GM12878 (cell line): Measurements from ENCODE around the gene TET1. TPM values are rescaled to one million over a fixed set of nuclear protein-coding genes. Genes with fewer than 3 reads are reported as not detected.

Source experiments
- ATAC-seq: fragments of 200-7000 bp; cut with Tn5 transposase; 3 replicates; pipeline ENCODE4 v1.9.1; 2020; ENCODE audit warnings: mild to moderate bottlenecking, moderate library complexity
- BruUV-seq: library from RNA; stranded (reverse); fragments of 400-500 nt; replicated peaks from 2 replicates; lab custom pipeline; 2021; lab: Mats Ljungman, UMichigan
- CTCF ChIA-PET: fragments of 300-600 bp; sonication (Branson Sonifier 250); formaldehyde crosslinking; extraction: SDS; loops from one replicate; lab custom pipeline; 2021; ENCODE audit warnings: inconsistent platforms; lab: Yijun Ruan, JAX
- POLR2A ChIA-PET: fragments of 350-600 bp; formaldehyde crosslinking; extraction: SDS; loops from one replicate; lab custom pipeline; 2021; ENCODE audit warnings: inconsistent platforms; lab: Charles Lee
- RAD21 ChIA-PET: fragments of 300-600 bp; sonication (Branson Sonifier 250); formaldehyde crosslinking; loops from one replicate; lab custom pipeline; 2023; ENCODE audit warnings: antibody characterized with exemption; ENCODE audit not compliant: unreplicated experiment; lab: Charles Lee
- SMC1A ChIA-PET: fragments of 300-600 bp; sonication (Branson Sonifier 250); formaldehyde crosslinking; loops from one replicate; lab custom pipeline; 2023; ENCODE audit not compliant: unreplicated experiment, uncharacterized antibody; lab: Charles Lee
- DNase-seq: peaks from one replicate; pipeline ENCODE4 v3.0.0-alpha.2; 2011; ENCODE audit warnings: low read depth, low spot score
- FAIRE-seq: peaks from 3 replicates; lab custom pipeline; 2011; peaks lifted over from hg19 to GRCh38; lab: Jason Lieb, UNC
- H2AFZ ChIP-seq: 2 replicates; pipeline ENCODE4 v1.6.0; 2011; ENCODE audit warnings: low read depth, low read length, control low read depth; ENCODE audit not compliant: control insufficient read depth
- H3K27ac ChIP-seq: 2 replicates; pipeline ENCODE4 v1.5.1; 2011; ENCODE audit warnings: control low read depth; ENCODE audit not compliant: control insufficient read depth, insufficient read depth
- H3K27me3 ChIP-seq, 2 experiments: replicated peaks in 1 of 2; 2 replicates each; pipeline versions ENCODE4 v1.6.0 to v1.6.1; 2011; ENCODE audit warnings: low read length in 1 of 2; ENCODE audit not compliant: control insufficient read depth in 2 of 2, insufficient read depth in 2 of 2
- H3K36me3 ChIP-seq, 2 experiments: 2 replicates each; pipeline ENCODE4 v1.5.1; 2011; ENCODE audit warnings: low read length in 1 of 2; ENCODE audit not compliant: control insufficient read depth in 2 of 2, insufficient read depth in 2 of 2
- H3K4me1 ChIP-seq: 2 replicates; pipeline ENCODE4 v1.6.1; 2011; ENCODE audit warnings: mild to moderate bottlenecking, low read length, moderate library complexity, mixed read lengths; ENCODE audit not compliant: control insufficient read depth, insufficient read depth
- H3K4me2 ChIP-seq: 2 replicates; pipeline ENCODE4 v1.6.0; 2011; ENCODE audit warnings: control low read depth; ENCODE audit not compliant: control insufficient read depth, insufficient read depth
- H3K4me3 ChIP-seq: fragments of 200-600 bp; sonication (generic); 2 replicates; pipeline ENCODE4 v1.5.1; 2016
- H3K79me2 ChIP-seq: 2 replicates; pipeline ENCODE4 v1.6.0; 2011; ENCODE audit warnings: low read length; ENCODE audit not compliant: control insufficient read depth, insufficient read depth
- H3K9ac ChIP-seq: 2 replicates; pipeline ENCODE4 v1.8.0; 2011; ENCODE audit warnings: low read length, control low read depth, mixed read lengths; ENCODE audit not compliant: control insufficient read depth, insufficient read depth
- H3K9me3 ChIP-seq: replicated peaks from 3 replicates; pipeline ENCODE4 v1.5.1; 2011; ENCODE audit warnings: mild to moderate bottlenecking, low read length; ENCODE audit not compliant: control insufficient read depth, insufficient read depth
- H4K20me1 ChIP-seq: 2 replicates; pipeline ENCODE4 v1.6.0; 2011; ENCODE audit not compliant: control insufficient read depth, insufficient read depth
- BHLHE40 ChIP-seq, 2 experiments: fragments of 450-650 bp in 1 of 2; IDR thresholded peaks; 2 replicates each; pipeline ENCODE4 v1.6.1; 2011 to 2017; ENCODE audit warnings: low read depth in 2 of 2, borderline replicate concordance in 1 of 2, improper control_type of control experiment in 1 of 2, low read length in 1 of 2, mild to moderate bottlenecking in 1 of 2
- CREB1 ChIP-seq: IDR thresholded peaks from 2 replicates; pipeline ENCODE4 v1.6.1; 2012; ENCODE audit warnings: low read depth, mild to moderate bottlenecking, inconsistent platforms
- JUNB ChIP-seq: IDR thresholded peaks from 2 replicates; pipeline ENCODE4 v1.6.1; 2016; ENCODE audit warnings: antibody characterized with exemption, mild to moderate bottlenecking
- MEF2B ChIP-seq: fragments of 450-650 bp; IDR thresholded peaks from 2 replicates; pipeline ENCODE4 v1.6.1; 2018; ENCODE audit warnings: mild to moderate bottlenecking, moderate library complexity; ENCODE audit not compliant: partially characterized antibody, poor library complexity, severe bottlenecking
- NKRF ChIP-seq: fragments of 450-650 bp; conservative IDR thresholded peaks from 2 replicates; pipeline ENCODE4 v1.6.1; 2017; ENCODE audit warnings: mild to moderate bottlenecking, moderate library complexity
- RUNX3 ChIP-seq: IDR thresholded peaks from 2 replicates; pipeline ENCODE4 v1.6.1; 2012; ENCODE audit warnings: low read length, inconsistent platforms
- SKIL ChIP-seq: fragments of 450-650 bp; IDR thresholded peaks from 2 replicates; pipeline ENCODE4 v1.6.1; 2017; ENCODE audit warnings: mild to moderate bottlenecking, low read depth, inconsistent platforms; ENCODE audit not compliant: poor library complexity, severe bottlenecking
- WGBS: methylation state at CpG from one replicate; pipeline ENCODE4 v1.1.6; 2016; ENCODE audit warnings: low lambda C conversion rate; ENCODE audit not compliant: insufficient replicate concordance, insufficient coverage; ENCODE audit errors: missing lambda C conversion rate; 5-methylcytosine and 5-hydroxymethylcytosine counted together
- in situ Hi-C: fragments of 300-500 bp; cut with MboI; formaldehyde crosslinking; loops from 9 replicates; pipeline ENCODE4 v1.14.3; 2018; ENCODE audit warnings: mixed read lengths
- intact Hi-C: fragments of 100-400 bp; cut with micrococcal nuclease; formaldehyde crosslinking; loops from one replicate; pipeline ENCODE4 v1.14.2; 2022; ENCODE audit not compliant: unreplicated experiment
- polyA plus RNA-seq, 11 experiments: library from polyadenylated mRNA; depleted of rRNA in 4 of 11; unstranded in 6 of 11; stranded (reverse) in 5 of 11; fragments of >200 nt; fragmentation: Nextera tagmentation in 4 of 11; fragmentation: Illumina TruSeq in 1 of 11; extraction: Ambion mirVana in 4 of 11; extraction: Trizol in 1 of 11; gene quantifications; 1 replicate in 1 of 11; 2 replicates in 10 of 11; pipeline versions ENCODE4 v1.2.1 to v1.2.3, GENCODE V29; 2011 to 2016; ENCODE audit warnings: inconsistent platforms in 2 of 11, missing spikeins in 2 of 11, low read depth in 1 of 11
- total RNA-seq, 4 experiments: library from RNA; depleted of rRNA in 3 of 4; stranded (reverse); fragments of >200 nt in 3 of 4; fragmentation: Illumina TruSeq in 1 of 4; extraction: Trizol in 1 of 4; gene quantifications; 2 replicates each; pipeline versions ENCODE4 v1.2.1 to v1.2.3, GENCODE V29; 2013 to 2021

The TET1 gene
- total and polyA plus RNA-seq, 10 of the 15 experiments (the other 5 are each of a cell fraction or from before 2014, with no cell fraction given) = 0.22 to 1.4 (median 0.60) TPM

- Histone ChIP-seq H3K27ac (no peak overlapping the region), H3K79me2 (no peaks in the 10 kb centered on the region), H3K9ac (no peak overlapping the region), H3K4me2 (no peak overlapping the region), H3K36me3 (no peaks in the 10 kb centered on the region), H3K4me3 (no peak overlapping the region), H4K20me1 (no peaks in the 10 kb centered on the region), H3K9me3 (no peaks in the 10 kb centered on the region), H3K27me3 (no peaks in the 10 kb centered on the region), H3K4me1 (no peaks in the 10 kb centered on the region), H2AFZ (no peak overlapping the region)
- 41% methylated on average over 5 of the region's 5 CpGs for WGBS
- ATAC-seq (no peak; the same call in 1 of the 3 replicates), FAIRE-seq (no peak), DNase-seq (no peak)
- in situ Hi-C loops = no loop called here
- CTCF ChIA-PET = no interaction called here
- TF ChIP-seq MEF2B (no peak), SKIL (no peak), NKRF (no peak), RUNX3 (peak; percentile 31; the same call in 1 of the 2 replicates), JUNB (peak; percentile 45; the same call in 1 of the 2 replicates), CREB1 (no peak), BHLHE40 (IDR thresholded peaks at IDR 0.05; ENCODE audit: borderline replicate concordance in 1 of 2, low read depth in 2 of 2, low read length in 1 of 2) (0 out of 4 replicates have a peak, but pooled peaks of 1 of the 2 experiments have one; percentile 19)
- intact Hi-C loops = no loop called here
- BruUV-seq = no TSS peak
- SMC1A ChIA-PET = no interaction called here
- RAD21 ChIA-PET = no interaction called here
- POLR2A ChIA-PET = no interaction called here
Measured at GRCh38 chr10:68594405-68594804, 34.3 kb downstream of the TET1 start.
